ENCODE measurements around the gene D2HGDH.

Gene D2HGDH

GRCh38 chr2:241773511-241774418, 39.3 kb downstream of the D2HGDH start:
- no peak for FAIRE-seq
- TF ChIP-seq CTCF (IDR thresholded peaks at IDR 0.05; ENCODE audit: insufficient read depth, missing control alignments), result no peak
- DNase-seq (ENCODE audit: insufficient read length, low spot score), result no peak

GRCh38 chr2:241774419-241775222, 40.2 kb downstream of the D2HGDH start:
- FAIRE-seq (no peak), DNase-seq (ENCODE audit: insufficient read length, low spot score) (no peak)
- TF ChIP-seq CTCF (IDR thresholded peaks at IDR 0.05; ENCODE audit: insufficient read depth, missing control alignments), result no peak

- no peak for TF ChIP-seq CTCF (IDR thresholded peaks at IDR 0.05; ENCODE audit: insufficient read depth, missing control alignments)
- DNase-seq (ENCODE audit: insufficient read length, low spot score), result peak; percentile 10
Observed at GRCh38 chr2:241775223-241776177, 41.1 kb downstream of the D2HGDH start.

GRCh38 chr2:241776336-241777169, 42.1 kb downstream of the D2HGDH start, which contains the start of gene GAL3ST2:
Gene GAL3ST2, plus strand, starts transcription at chr2:241776822. Its CDS starts 134 bp downstream, at chr2:241776956.
- peak; percentile 11 for DNase-seq (ENCODE audit: insufficient read length, low spot score)

More at GRCh38 chr2:241775223-241776177, 41.1 kb downstream of the D2HGDH start:
- no peak for FAIRE-seq

GRCh38 chr2:241777170-241777685, 42.8 kb downstream of the D2HGDH start:
- FAIRE-seq (no peak), DNase-seq (ENCODE audit: insufficient read length, low spot score) (peak; percentile 11)
- TF ChIP-seq CTCF (IDR thresholded peaks at IDR 0.05; ENCODE audit: insufficient read depth, missing control alignments), result no peak

More at GRCh38 chr2:241776336-241777169, 42.1 kb downstream of the D2HGDH start, which contains the start of gene GAL3ST2:
- TF ChIP-seq CTCF (IDR thresholded peaks at IDR 0.05; ENCODE audit: insufficient read depth, missing control alignments), result no peak
- FAIRE-seq, result no peak

Measured in D721Med (cell line).